HG03025 (cell line): ENCODE results near the gene LCN12.

Experiments used
- ATAC-seq: cut with Tn5 transposase; IDR thresholded peaks from one replicate; pipeline ENCODE4 v1.9.1; 2021; ENCODE audit warnings: mild to moderate bottlenecking, moderate library complexity; ENCODE audit not compliant: unreplicated experiment, low FRiP score

The LCN12 gene

DNA sequence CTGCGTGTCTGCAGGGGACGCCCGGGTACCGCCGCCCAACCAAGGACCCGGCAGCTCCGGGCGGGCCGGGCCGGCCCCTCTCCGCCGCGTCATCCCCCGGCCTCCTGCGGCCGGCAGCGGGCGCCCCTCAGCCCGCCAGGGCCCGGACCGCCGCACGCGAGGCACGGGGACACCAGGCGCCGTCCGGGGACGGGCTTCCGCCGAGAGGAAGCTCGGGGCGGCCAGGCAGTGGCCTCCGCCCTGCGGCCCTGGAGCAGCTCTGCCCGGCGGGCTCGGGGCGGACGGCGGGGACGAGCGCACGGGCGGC is 7.9 kb upstream of the LCN12 start:
- ATAC-seq, result no peak

DNA sequence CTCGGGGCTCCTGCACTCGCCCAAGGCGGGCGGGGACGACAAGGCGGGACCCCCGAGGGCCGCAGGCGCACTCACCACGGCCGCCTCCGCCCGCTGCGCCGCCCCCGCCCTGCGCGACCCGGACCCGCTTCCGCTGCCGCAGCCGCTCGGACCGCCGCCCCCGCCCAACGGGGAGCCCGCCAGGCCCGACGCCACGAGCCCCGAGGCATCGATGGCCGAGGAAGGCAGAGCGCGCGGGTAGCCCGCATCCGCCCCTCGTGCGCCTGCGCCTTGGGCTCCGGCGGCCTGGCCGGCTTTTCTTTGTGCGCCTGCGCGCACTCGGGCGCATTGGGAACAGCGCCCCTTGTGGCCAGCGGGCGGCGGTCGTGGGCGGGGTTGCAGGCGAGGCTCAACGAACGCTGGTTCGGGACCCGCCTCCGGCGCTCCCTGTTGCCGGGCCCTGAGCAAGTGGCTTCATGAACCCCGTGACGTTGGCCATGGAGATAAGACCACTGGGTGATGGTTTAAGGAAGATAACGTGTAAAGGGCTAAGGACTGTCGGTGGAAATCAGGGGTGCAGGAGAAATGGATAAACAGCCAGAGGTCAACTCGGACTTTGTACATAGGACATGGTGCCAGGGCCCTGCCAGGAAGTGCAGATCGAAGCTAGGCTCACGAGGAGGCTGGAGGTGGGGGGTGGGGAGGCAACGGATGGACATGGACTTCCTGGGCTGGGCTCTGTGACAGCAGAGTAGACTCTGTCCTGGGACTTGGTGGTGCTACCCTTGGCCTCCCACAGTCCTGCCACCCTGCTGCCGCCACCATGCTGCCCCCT is 7.3 kb upstream of the LCN12 start, which contains the start of the genes C8G and FBXW5:
Gene C8G (plus strand): TSS at position 725 of the 814 bp plus-strand sequence. CDS start 78 bp downstream, at position 803.
Gene FBXW5 (minus strand): TSS at position 220 of the 814 bp plus-strand sequence. CDS start 655 bp downstream, outside the sequence.
- ATAC-seq, result peak; percentile 49

DNA sequence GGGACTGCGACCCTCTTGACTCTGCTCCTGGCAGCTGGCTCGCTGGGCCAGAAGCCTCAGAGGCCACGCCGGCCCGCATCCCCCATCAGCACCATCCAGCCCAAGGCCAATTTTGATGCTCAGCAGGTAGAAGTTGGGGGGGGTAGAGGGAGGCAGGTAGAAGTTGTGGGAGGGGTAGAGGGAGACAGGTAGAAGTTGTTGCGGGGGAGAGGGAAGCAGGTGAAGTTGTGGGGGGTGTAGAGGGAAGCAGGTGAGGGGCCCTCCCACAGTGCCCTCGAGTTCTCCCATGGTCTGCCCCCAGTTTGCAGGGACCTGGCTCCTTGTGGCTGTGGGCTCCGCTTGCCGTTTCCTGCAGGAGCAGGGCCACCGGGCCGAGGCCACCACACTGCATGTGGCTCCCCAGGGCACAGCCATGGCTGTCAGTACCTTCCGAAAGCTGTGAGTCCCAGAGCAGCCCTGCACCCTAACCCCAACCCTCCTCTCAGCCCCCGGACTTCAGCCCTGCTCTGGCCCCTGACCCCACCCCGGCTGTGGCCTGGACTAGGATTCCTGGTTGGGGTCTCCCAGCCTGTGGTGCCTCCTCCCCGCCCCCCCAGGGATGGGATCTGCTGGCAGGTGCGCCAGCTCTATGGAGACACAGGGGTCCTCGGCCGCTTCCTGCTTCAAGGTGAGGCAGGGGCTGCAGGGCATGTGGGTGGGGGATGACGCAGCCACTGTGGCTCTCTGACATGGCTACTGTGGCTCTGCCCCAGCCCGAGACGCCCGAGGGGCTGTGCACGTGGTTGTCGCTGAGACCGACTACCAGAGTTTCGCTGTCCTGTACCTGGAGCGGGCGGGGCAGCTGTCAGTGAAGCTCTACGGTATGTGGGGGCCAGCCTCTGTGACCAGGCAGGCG is 6.5 kb upstream of the LCN12 start:
- no peak for ATAC-seq

DNA sequence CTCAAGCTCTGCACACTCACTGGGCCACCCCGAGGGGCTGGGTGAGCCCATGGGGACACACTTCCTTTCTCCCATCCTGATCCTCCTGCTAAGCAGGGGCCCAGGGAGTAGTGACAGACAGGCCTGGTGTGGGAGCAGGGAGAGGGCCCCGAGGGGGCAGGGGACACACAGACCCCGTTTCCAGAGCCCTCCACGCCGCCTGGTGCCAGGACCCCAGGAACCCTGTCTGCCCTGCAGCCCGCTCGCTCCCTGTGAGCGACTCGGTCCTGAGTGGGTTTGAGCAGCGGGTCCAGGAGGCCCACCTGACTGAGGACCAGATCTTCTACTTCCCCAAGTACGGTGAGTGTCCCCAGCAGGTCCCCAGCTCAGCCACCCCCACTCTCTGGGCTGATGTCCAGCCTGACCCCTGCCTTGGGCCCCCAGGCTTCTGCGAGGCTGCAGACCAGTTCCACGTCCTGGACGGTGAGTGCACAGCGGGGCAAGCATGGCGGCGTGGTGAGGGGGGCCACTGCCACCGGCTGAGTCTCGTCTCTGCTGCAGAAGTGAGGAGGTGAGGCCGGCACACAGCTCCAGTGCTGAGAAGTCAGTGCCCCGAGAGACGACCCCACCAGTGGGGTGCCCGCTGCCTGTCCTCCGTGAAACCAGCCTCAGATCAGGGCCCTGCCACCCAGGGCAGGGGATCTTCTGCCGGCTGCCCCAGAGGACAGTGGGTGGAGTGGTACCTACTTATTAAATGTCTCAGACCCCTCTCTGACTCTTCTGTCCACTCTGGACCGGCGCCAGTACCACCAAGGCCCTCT is 5.6 kb upstream of the LCN12 start:
- no peak for ATAC-seq

DNA sequence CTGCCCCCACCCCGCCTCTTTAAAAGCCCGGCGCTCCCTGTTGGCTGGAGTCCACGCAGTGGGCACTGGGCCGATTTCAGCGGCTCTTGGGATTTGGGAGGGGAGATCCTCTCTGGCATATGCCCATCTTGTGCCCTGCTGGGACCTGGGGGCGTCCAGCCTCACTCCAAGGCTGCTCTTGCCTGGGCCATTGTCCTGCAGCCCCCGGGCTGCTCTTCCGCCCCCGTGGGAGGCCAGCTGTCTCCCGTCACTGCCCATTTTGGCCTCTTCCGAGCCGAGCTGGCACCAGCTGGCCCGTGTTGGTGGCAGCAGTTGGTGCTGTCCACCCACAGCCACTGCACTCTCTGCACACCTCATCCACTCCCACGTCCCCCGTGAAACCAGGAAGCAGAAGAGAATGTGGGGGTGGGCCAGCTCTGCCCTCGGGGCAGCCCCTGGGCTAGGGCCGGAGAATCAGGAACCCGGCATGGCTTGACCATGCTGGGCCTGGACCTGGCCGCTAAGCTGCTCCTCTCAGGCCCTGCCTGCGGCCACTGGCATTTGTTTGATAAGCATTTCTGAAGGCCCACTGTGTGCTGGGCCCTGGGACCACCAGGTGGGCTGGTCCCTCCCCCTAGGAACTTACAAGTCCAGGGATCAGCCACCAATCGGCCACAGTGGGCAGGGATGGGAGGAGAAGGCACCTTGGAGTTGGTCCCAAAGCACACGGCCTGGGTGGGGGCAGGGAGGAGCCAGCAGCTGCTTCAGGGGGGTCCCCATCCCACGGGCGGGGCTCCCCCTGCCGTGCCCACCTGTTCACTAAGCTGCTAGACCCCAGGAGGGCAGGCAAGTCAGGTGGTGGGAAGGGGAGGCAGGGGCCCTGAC is 4.8 kb upstream of the LCN12 start:
- no peak for ATAC-seq

DNA sequence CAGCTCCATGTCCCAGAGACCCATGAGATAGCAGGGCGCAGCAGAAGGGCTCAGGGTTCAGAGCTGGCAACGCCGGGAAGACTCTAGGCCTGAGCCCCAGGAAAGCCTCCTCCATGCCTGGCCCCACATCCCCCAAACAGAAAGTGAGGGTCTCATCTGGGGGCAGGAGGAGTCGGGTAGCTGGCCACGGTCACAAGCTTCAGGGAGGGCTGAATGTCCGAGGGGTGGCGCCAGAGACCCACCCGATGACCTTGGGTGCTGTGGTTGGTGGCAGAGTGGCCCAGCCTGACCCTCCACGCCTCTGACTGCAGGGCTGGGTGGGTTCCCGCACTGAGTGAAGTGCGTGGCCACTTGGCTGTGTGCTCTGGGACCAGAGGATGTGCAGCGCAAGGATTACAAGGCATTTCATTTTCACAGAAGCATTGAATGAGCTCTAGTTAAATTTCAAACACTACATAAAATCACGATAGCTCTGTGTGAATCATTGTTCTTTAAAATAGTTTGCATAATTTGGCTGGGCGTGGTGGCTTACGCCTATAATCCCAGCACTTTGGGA is 4.0 kb upstream of the LCN12 start:
- ATAC-seq, result no peak

DNA sequence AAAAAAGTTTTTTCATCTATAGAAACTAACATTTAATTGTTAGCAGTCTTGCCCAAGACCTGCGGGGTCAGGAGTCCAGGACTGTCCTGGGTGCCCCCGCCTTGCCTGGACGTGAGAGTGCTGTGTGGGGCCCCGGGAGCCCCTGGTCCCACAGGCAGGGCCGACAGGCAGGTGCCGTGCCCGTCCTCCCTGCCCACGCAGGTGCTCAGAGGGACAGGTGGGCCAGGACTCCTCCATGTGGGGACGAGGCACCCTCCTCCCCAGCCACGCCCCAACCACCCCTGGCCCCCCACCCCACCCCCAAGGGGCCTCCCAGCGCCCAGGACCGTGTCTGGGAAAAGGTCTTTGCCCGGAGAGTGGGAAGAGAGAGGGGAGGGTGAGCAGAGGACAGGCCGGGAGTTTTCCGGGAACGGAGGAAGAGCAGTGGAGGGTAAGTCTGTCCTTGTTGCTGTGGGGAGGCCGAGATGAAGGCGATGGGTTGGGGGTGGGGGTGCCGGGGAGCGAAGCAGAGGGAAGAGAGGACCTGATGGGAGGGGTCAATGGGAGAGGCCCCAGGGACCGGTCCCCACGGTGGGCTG is 2.7 kb upstream of the LCN12 start:
- ATAC-seq, result no peak

DNA sequence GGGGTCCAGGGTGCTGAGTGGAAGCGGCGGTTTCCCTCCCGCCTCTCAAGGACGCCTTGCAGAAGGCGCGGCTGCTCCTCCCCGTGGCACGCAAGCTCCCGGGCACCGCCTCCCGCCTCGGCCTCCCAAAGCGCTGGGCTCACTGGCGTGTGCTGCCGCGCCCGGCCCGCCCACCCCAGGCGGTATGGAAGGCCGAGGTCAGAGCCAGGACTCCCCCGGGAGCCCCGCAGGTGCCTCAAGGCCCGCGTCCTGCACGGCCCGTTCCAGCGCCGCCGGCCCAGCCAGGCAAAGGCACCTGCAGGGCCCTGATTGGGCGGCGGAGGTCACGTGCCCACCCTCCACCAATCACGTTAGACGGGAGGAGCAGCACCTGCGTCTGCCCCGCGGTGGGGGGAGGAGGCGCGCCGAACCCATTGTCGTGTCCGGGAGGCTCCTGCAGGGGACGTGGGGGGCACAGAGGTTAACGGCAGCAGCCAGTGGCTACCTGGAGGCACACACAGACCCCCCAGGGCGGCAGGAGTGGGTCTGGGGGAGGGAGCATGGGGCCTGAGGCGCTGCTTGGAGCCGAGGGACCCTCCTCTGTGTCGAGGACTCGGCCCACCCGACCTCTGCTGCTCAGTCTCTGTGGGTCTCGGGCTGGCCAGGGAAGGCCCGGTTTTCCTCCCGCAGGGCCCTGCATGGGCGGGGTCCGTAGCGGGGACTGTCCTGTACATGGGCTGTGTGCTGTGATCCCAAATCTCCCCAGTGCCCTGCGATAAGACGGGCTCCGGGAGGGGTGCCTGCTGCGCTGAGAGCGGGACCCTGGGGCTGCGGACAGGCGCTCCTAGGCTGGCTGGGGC is 2.0 kb upstream of the LCN12 start:
- peak; percentile 66 for ATAC-seq

DNA sequence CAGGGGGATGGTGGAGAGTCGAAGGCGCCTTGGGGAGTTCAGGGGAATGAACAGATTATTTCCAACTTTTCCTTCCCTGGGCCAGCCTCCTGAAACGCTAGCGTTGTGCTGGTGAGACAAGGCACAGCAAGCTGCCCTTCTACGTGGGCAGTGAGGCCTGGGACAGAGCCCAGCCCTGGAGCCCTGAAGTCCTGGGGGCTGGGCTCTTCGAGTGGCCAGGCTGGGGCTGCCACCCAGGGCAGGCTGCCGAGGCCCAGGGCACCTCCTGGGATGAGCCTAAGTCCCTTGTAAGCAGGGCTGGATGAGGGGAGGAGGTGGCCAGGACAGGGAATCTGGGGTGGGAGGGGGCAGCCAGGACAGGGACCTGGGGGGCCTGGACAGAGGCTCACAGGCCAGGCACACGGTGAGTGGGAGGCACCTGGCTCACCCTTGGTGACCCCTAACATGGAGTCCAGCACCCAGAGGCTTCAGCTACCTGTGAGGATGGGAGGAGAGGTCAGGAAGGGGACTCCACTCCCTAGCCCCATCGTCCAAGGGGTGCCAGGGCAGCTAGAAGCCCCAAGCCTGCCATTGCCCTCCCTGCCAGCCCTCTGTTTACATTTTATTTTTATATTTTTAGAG is 1.3 kb upstream of the LCN12 start:
- ATAC-seq, result no peak

DNA sequence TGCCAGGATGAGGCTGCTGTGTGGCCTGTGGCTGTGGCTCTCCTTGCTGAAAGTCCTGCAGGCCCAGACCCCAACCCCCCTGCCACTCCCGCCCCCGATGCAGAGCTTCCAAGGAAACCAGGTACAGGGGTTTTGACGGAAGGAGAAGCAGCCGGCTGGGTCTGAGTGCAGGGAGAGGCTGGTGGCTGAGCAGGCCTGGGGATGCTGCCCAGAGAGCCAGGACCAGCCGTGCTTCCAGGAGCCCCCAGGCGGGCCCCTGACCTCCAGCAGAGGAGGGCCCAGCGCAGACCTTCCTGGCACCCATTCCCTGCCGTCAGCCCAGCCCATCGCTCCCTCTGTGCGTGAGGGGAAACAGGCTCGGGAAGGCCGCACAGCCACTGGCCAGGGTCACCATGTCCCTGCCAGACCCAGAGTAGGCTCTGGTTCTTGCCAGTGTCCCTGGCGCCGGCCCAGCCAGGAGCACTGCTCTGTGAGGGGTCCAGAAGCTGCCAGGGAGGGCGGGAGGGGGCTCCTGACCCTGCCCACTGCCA is 313 bp downstream of the LCN12 start:
- no peak for ATAC-seq

DNA sequence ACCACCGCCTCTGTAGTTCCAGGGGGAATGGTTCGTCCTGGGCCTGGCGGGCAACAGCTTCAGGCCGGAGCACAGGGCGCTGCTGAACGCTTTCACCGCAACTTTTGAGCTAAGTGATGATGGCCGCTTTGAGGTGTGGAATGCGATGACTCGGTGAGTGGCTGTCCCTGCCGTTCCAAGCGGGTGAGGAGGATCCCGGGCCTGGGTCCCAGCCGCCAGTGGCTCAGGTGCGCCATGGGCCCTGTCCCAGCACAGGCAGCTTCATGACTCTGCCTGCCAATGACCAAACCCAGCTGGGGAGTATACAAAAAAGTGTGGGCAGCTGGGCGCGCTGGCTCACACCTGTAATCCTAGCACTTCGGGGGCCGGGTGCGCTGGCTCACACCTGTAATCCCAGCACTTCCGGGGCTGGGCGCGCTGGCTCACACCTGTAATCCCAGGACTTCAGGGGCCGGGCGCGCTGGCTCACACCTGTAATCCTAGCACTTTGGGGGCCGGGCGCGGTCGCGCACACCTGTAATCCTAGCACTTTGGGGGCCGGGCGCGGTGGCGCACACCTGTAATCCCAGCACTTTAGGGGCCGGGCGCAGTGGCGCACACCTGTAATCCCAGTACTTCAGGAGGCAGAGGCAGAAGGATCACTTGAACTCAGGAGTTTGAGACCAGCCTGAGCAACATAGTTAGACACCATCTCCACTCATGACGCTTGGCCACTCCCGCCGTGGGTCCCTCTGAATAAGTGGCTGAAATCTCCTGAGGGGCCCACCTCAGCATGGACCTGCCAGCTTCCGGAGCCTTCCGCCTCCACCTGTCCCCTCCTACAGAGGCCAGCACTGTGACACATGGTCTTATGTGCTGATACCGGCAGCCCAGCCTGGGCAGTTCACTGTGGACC is 1.1 kb downstream of the LCN12 start:
- ATAC-seq, result no peak

DNA sequence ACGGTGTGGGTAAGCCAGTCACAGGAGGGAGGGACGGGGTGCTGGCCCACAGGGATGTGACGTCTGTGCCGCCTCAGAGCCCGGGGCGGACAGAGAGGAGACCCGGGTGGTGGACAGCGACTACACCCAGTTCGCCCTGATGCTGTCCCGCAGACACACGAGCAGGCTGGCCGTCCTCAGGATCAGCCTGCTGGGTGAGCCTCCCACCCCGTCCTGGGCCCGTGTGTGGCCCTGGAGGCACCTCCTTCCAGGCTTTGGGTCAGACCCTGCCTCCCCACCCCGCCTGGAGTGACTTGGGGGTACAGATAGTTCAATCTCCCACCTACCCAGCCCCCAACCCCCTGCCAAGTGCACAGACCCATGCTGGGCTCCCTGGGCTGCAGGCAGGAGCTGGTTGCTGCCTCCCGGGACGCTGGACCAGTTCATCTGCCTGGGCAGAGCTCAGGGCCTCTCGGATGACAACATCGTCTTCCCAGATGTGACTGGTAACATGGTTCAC is 1.7 kb downstream of the LCN12 start:
- no peak for ATAC-seq

DNA sequence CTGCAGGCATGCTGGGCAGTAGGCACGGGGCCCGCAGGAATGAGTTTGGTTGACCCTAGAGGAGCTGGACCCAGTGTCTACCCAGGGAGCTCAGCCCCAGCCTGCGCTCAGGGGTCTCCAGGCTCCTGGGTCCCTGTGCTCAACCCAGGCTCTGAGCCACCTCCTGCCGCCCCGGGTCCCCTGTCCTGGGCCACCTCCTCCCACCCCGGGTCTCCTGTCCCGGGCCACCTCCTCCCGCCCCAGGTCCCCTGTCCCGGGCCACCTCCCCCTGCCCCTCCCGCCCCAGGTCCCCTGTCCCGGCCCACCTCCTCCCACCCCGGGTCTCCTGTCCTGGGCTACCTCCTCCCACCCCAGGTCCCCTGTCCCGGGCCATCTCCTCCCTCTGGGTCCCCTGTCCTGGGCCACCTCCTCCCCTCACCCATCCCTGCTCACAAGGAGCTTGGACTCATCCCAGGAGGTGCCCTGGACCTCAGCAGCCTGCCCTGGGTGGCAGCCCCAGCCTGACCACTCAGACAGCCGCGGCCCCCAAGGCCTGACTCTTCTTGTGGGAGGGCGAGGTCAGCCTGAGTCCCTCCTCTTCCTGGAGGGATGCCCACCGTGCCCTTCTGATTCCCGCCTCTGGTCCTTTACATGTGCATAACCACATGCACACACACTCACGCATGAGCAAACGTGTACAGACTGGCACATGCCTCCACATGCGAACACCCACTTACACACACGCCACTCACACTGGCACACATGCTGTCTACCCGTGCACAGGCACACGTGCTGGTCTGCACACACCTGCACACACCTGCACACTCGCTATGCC is 2.4 kb downstream of the LCN12 start:
- no peak for ATAC-seq

DNA sequence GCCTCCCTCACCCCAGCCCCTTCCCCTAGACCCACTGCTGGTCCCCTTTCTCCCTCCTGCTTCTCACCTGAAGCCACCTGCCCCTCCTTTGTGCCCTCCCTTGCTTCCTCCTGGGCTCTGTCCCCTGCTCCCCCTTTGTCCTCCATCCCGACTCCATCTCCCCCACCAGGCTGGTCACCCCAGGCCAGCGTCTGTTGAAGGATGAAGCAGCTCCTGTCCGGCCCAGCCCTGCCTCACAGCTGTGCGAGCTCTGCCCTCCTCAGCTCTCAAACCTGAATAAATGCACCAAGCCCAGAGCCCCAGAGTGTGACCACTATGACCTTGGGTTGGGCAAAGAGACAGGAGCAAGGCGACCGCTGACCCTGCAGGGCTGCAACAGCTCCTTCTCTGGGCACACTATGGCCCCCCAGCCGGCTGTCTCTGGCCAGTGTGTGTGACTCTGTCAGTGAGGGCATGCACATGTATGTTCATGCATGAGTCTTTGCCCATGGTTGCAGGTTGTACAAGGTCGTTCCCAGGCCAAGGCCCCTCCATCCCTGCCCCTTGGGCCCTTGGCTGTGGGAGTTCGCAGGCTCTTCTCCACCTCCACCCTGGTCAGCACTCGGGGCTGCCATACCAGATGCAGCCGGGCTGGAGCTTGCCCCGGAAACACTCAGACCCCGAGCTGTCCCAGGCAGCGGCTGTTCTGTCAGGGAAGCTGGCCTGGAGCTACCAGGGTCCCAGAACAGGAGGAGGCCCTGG is 3.3 kb downstream of the LCN12 start:
- no peak for ATAC-seq

DNA sequence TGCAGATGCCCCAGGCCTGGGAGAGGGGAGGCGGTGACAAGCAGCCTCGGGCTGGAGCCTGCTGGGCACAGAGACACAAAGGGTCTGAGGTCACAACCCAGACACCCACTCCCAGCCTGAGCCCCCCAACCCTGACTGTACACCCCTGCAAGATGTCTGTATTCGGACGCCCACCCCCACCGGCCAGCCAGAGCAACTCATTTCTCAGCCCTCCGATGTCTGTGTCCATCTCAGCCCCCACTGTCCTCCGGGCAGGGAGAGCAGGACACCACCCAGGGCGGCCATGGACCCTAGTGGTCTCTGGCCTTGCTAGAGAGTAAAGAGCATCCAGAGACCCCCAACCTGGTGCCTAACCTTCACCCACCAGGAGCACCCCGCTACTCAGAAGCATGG is 3.9 kb downstream of the LCN12 start:
- ATAC-seq, result no peak
